Heart right ventricle (tissue), 16 donors: ENCODE data around the gene LEFTY1. TPM values are rescaled to one million over a fixed set of nuclear protein-coding genes. Genes with fewer than 3 reads are reported as not detected.
A peak's percentile ranks its signal among the peaks of the same experiment; 100 is the strongest.

ENCODE experiments used
- ATAC-seq, 8 donors: fragments of 200-7000 bp; cut with Tn5 transposase; one replicate each; pipeline ENCODE4 v1.9.1; 2020; ENCODE audit warnings: mild to moderate bottlenecking in 8 of 8, moderate library complexity in 8 of 8, moderate number of reproducible peaks in 1 of 8
- DNase-seq, 2 donors: peaks; one replicate each; pipeline ENCODE4 v3.0.0-alpha.2; 2020
- H3K27ac ChIP-seq, 10 donors: fragments of 200-600 bp; sonication (generic) in 2 of 10; one replicate each; pipeline versions ENCODE4 v1.5.0 to v1.8.0; 2020 to 2022; ENCODE audit warnings: mild to moderate bottlenecking in 3 of 10
- H3K27me3 ChIP-seq, 7 donors: fragments of 200-600 bp; one replicate each; pipeline ENCODE4 v1.8.0; 2021 to 2022; ENCODE audit warnings: mild to moderate bottlenecking in 2 of 7
- H3K36me3 ChIP-seq, 9 donors: fragments of 200-600 bp; sonication (generic) in 1 of 9; one replicate each; pipeline versions ENCODE4 v1.5.0 to v1.8.0; 2020 to 2022; ENCODE audit warnings: mild to moderate bottlenecking in 2 of 9
- H3K4me1 ChIP-seq, 9 donors: fragments of 200-600 bp; sonication (generic) in 1 of 9; one replicate each; pipeline versions ENCODE4 v1.5.0 to v1.8.0; 2020 to 2022; ENCODE audit warnings: mild to moderate bottlenecking in 4 of 9
- H3K4me3 ChIP-seq, 10 donors: fragments of 200-600 bp; sonication (generic) in 2 of 10; one replicate each; pipeline versions ENCODE4 v1.5.0 to v1.8.0; 2020 to 2022; ENCODE audit warnings: mild to moderate bottlenecking in 7 of 10, moderate library complexity in 2 of 10
- H3K9me3 ChIP-seq, 11 donors: fragments of 200-600 bp in 10 of 11; sonication (generic) in 2 of 11; one replicate each; pipeline versions ENCODE4 v1.5.0 to v1.8.0; 2013 to 2022; ENCODE audit warnings: mild to moderate bottlenecking in 2 of 11, control low read depth in 1 of 11, moderate library complexity in 1 of 11
- CTCF ChIP-seq, 9 donors: fragments of 200-600 bp; sonication (generic) in 2 of 9; IDR thresholded peaks; one replicate each; pipeline versions ENCODE4 v1.5.0 to v1.8.0; 2021 to 2022; ENCODE audit warnings: antibody characterized with exemption in 9 of 9, mild to moderate bottlenecking in 5 of 9, moderate library complexity in 1 of 9
- WGBS, 2 donors: extraction: QIAGEN DNeasy Blood & Tissue Kit; methylation state at CpG; one replicate each; pipeline ENCODE4 v1.1.7; 2013; ENCODE audit warnings: inconsistent platforms in 1 of 2; 5-methylcytosine and 5-hydroxymethylcytosine counted together
- intact Hi-C, 10 donors: fragments of 100-400 bp; cut with DNase I; formaldehyde crosslinking; loops; one replicate each; pipeline versions ENCODE4 v1.11.1 to v1.14.2; 2022
- polyA plus RNA-seq, 2 donors: library from polyadenylated mRNA; stranded (reverse); fragments of 200-250 nt; gene quantifications; one replicate each; pipeline ENCODE4 v1.2.3, GENCODE V29; 2013
- total RNA-seq, 10 donors: library from RNA; stranded (reverse); fragmentation: NEBNext Ultra II Directional in 3 of 10; extraction: Animal tissue kit (Norgen Biotek cat#: 25700) in 3 of 10; gene quantifications; one replicate each; pipeline versions ENCODE4 v1.2.1 to v1.2.4, GENCODE V29; 2021 to 2023
- donor health status: Arrhythmogenic right ventricular cardiomyopathy.
- donor health status: ischemic (EF 13 %, LVEDD 7.1; RV severe dilation, severe dysfunction).
- donor health status: healthy with polysubstance abuse.
- donor health status: DM: no; HTN: yes; CAD: no.
- donor health status: DM: no; HTN: no; CAD: no.
- donor health status: ischemic (EF 25% LVEDD 6.9; RV normal size, moderate dysfunction).
- donor health status: ischemic (EF 25% LVEDD 5.7; RV mildly dilated, moderate dysfunction).
- donor health status: healthy.
- donor health status: DM: yes; HTN: yes; CAD: no.
- donor health status: Ischemic cardiomyopathy.
- donor health status: ischemic (EF 35%, LVEDD 5.7; RV mildly dilated, moderate dysfunction).
- donor health status: nonischemic (EF 11% LVEDD 7.7; RV severe dilation, severe dysfunction).
- donor health status: DM: yes; HTN: yes; CAD: no.
- donor health status: PGD.
- donor health status: ischemic (EF 29% LVEDD 5.4; RV normal size, mild dysfunction).
- donor health status: nonischemic (EF 23%, LVEDD 6.1; RV moderate dilation, normal function).

LEFTY1 gene
- total and polyA plus RNA-seq, 12 donors, result 0.15 to 0.77 (median 0.25) TPM; not detected in 3

- no peaks in the 10 kb centered on the region for H3K9me3 ChIP-seq
- intact Hi-C loops, result loop anchor here (5.0 to 10.0 kb wide), 6 partner anchors 36 to 376 kb away; partner anchors contain the start of genes SRP9 (in 8 of the 10) and EPHX1 (in 4 of the 10)
- ATAC-seq (peak in 2 of 8 donors; percentile 31 to 32), DNase-seq (peak in 1 of 2 donors; percentile 49)
- H3K4me3 ChIP-seq, result no peak overlapping the region
- peaks cover 0 to 44% (median 17%) of the 10 kb centered on the region in 9 donors for H3K4me1 ChIP-seq
- H3K36me3 ChIP-seq, result peaks cover 0 to 97% (median 19%) of the 10 kb centered on the region in 9 donors
- H3K27me3 ChIP-seq, result no peaks in the 10 kb centered on the region
- no peak for TF ChIP-seq CTCF (IDR thresholded peaks at IDR 0.05)
- 64 to 68% methylated on average over 16 of the region's 16 CpGs for WGBS, 2 donors
- peak overlapping the region in 3 of 10 donors; percentile 32 to 52 (median 50) for H3K27ac ChIP-seq
Measured at GRCh38 chr1:225848030-225848955, 40.7 kb downstream of the LEFTY1 start.

DNA sequence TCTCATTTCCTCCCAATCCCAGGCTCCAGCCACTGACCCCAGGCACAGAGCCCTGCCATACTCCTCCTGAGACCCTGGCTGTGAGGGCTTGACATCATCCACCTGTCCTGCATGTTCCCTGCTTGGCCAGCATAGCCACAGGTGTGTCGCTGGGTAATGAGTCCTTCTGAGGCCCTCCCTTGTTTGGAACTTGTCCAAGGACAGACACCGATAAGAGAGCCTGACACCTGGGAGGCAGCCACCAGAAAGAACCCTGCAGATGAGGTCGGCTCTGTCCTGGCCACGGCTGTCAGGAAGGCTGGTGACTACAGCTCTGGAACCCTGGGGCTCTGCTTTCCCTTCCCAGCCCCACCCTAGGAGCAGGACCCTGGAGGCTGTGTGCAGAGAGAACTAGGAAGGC is 41.3 kb downstream of the LEFTY1 start:
- WGBS, 2 donors, result 40 to 45% methylated on average over 4 of the region's 4 CpGs
- Histone ChIP-seq H3K27me3 (no peaks in the 10 kb centered on the region), H3K9me3 (no peaks in the 10 kb centered on the region), H3K4me3 (no peak overlapping the region), H3K36me3 (peaks cover 0 to 97% (median 19%) of the 10 kb centered on the region in 9 donors), H3K4me1 (peaks cover 0 to 44% (median 17%) of the 10 kb centered on the region in 9 donors), H3K27ac (peak overlapping the region in 3 of 10 donors; percentile 32 to 52 (median 50))
- intact Hi-C loops, result loop anchor here (5.0 to 10.0 kb wide), 6 partner anchors 35 to 375 kb away; partner anchors contain the start of genes SRP9 (in 8 of the 10) and EPHX1 (in 4 of the 10)
- DNase-seq, result no peak
- no peak for ATAC-seq
- no peak for TF ChIP-seq CTCF (IDR thresholded peaks at IDR 0.05)

DNA sequence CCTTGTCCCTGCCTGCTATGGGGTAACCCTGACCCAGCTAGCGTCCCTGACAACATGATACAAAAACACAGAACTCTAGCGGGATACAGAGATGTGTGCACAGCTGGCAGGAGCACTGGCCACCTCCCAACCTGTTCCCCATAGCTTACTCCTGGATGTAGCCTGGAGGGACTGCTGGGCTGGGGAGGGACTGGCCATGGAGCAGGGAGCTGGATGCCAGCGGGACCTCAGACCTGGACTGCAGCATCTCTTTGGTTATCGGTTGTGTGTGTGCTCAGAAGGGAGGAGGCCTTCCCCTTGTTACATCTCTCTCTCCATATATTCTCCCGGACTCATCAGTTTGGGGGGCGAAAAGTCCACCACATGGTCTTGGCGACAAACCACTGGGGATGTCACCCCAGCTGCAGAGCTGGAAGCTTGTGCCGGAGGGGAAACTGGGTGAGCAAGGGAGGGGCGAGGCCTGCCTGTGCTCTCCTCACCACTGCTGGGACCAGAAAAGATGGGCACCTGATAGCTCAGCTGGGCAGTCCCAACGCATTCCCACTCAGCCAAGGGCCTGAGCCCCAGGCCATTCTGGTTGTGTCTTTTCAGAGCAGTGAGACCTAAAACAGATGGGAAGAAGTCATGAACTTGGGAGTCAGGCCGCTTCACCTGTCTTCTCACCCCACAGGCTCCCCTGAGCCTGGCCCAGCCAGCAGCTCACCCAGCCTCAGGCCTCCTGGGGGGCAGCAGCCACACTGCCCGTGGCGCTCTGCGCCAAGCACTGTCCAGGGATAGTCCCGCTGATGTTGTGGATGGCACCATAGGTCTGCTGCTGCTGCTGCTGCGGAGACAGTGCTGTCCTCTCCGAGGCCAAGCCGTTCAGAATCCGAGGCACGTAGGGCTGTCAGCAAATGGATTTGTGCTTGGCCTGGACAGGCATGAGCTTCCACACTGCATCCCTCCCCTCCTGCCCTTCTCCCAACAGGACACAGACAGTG is 42.3 kb downstream of the LEFTY1 start:
- Histone ChIP-seq H3K27me3 (no peaks in the 10 kb centered on the region), H3K9me3 (no peaks in the 10 kb centered on the region), H3K27ac (peak overlapping the region in 1 of 10 donors; percentile 26), H3K36me3 (peaks cover 0 to 97% (median 17%) of the 10 kb centered on the region in 9 donors), H3K4me3 (no peak overlapping the region), H3K4me1 (peaks cover 0 to 44% (median 17%) of the 10 kb centered on the region in 9 donors)
- TF ChIP-seq CTCF (IDR thresholded peaks at IDR 0.05), result no peak
- whole genome bisulfite sequencing, 2 donors, result 80 to 89% methylated on average over 20 of the region's 20 CpGs
- ATAC-seq, result peak in 1 of 8 donors; percentile 5
- intact Hi-C loops, result loop anchor here (5.0 to 10.0 kb wide), 6 partner anchors 34 to 374 kb away; partner anchors contain the start of genes SRP9 (in 8 of the 10) and EPHX1 (in 4 of the 10)
- no peak for DNase-seq
